ENCODE measurements around the gene SYNE3. TPM values are rescaled to one million over a fixed set of nuclear protein-coding genes. Genes with fewer than 3 reads are reported as not detected.

The SYNE3 gene
- total RNA-seq, 4 donors from 2014 or later, result 4.7 to 7.1 (median 5.1) TPM

- Histone ChIP-seq H3K27me3 (no peaks in the 10 kb centered on the region), H3K27ac (peak overlapping the region in 3 of 4 donors; percentile 69 to 73 (median 72)), H3K4me3 (no peak overlapping the region), H3K36me3 (no peaks in the 10 kb centered on the region), H3K9me3 (no peaks in the 10 kb centered on the region), H3K4me1 (peaks cover 35 to 47% of the 10 kb centered on the region in 2 donors)
- intact Hi-C loops (cut with DNase I; ENCODE audit: low total_unique reads), result loop anchor here (5.0 kb wide), 1 partner anchor 36 kb away; no protein-coding TSS in a partner anchor
- DNase-seq (no peak), ATAC-seq (no peak)
- no peak for TF ChIP-seq POLR2A (IDR thresholded peaks at IDR 0.05)
- no peak for TF ChIP-seq CTCF (IDR thresholded peaks at IDR 0.05 in 4 of 5, conservative IDR thresholded peaks at IDR 0.05 in 1 of 5)
- in situ Hi-C loops (cut with MboI; ENCODE audit: low sequenced_read_pairs in 4 of 4), result no loop called here
Measured at GRCh38 chr14:95518045-95518751, 1.7 kb upstream of the SYNE3 start.

DNA sequence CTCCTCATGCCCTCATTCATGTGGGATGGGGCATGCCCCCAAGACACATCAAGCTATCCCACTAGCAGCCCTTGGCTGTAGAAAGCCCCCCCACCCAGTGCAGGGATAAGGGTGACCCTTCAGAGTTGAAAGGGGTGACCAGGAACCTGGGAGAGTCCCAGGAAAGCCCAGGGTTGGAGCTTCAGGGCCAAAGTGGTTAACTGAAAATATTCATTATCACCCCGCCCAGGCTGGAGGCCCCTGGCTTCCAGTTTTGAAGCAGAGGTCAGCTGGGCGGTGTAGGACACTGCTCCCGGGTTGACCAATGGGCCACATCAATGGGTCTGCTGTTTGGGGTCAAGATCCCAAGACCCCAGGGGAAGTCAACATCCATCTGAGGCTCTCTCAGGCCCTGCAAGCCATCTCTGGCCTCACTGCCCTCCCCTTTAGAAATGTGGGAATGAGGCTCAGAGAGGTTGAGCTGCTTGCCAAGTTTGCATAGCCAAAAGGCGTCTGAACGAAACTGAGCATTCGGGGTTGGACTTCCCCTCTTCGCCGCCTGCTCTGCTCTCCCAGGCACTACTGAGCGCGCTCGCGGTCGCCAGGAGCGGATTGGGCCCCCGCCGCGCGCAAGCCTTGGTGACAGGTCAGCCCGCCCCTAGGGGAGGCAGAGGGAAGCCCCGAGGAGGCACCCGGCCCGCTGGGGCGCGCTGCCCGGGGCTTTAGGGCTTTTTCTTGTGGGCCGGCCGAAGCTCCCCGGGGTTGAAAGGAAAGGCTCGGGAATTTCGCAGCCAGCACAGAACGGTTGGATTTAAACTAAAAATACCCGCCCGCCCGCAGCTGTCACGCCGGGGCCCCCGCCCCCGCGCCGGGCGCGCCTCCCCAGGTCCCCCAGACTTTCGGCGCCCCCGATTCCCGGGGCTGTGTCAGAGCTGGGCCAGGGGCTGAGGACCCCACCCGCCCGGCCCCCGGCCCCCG lies 576 bp downstream of the SYNE3 start:
- in situ Hi-C loops (cut with MboI; ENCODE audit: low sequenced_read_pairs in 4 of 4) (no loop called here), intact Hi-C loops (cut with DNase I; ENCODE audit: low total_unique reads) (loop anchor here (5.0 kb wide), 1 partner anchor 34 kb away; no protein-coding TSS in a partner anchor)
- Histone ChIP-seq H3K9me3 (no peaks in the 10 kb centered on the region), H3K27ac (peak overlapping the region; percentile 69 to 73 (median 72)), H3K4me1 (peaks cover 49 to 53% of the 10 kb centered on the region in 2 donors), H3K36me3 (no peaks in the 10 kb centered on the region), H3K4me3 (peak overlapping the region; percentile 64 to 78 (median 70)), H3K27me3 (no peaks in the 10 kb centered on the region)
- DNase-seq, result peak in 1 of 2 donors; percentile 64
- TF ChIP-seq CTCF (IDR thresholded peaks at IDR 0.05 in 4 of 5, conservative IDR thresholded peaks at IDR 0.05 in 1 of 5) (peak; percentile 30 to 60 (median 43)), POLR2A (IDR thresholded peaks at IDR 0.05) (peak in 1 of 2 donors; percentile 13)
- ATAC-seq, result peak; percentile 49

- no peaks in the 10 kb centered on the region for H3K27me3 ChIP-seq
- in situ Hi-C loops (cut with MboI; ENCODE audit: low sequenced_read_pairs in 4 of 4), result no loop called here
- H3K9me3 ChIP-seq, result no peaks in the 10 kb centered on the region
- peaks cover 54 to 55% of the 10 kb centered on the region in 2 donors for H3K4me1 ChIP-seq
- H3K4me3 ChIP-seq, result peak overlapping the region; percentile 64 to 78 (median 70)
- no peak for ATAC-seq
- H3K36me3 ChIP-seq, result no peaks in the 10 kb centered on the region
- intact Hi-C loops (cut with DNase I; ENCODE audit: low total_unique reads), result loop anchor here (5.0 kb wide), 1 partner anchor 33 kb away; no protein-coding TSS in a partner anchor
- DNase-seq, result peak in 1 of 2 donors; percentile 43
- H3K27ac ChIP-seq, result peak overlapping the region; percentile 69 to 73 (median 72)
- TF ChIP-seq CTCF (IDR thresholded peaks at IDR 0.05 in 4 of 5, conservative IDR thresholded peaks at IDR 0.05 in 1 of 5) (no peak), POLR2A (IDR thresholded peaks at IDR 0.05) (no peak)
Measured at GRCh38 chr14:95515080-95515489, 1.4 kb downstream of the SYNE3 start.

DNA sequence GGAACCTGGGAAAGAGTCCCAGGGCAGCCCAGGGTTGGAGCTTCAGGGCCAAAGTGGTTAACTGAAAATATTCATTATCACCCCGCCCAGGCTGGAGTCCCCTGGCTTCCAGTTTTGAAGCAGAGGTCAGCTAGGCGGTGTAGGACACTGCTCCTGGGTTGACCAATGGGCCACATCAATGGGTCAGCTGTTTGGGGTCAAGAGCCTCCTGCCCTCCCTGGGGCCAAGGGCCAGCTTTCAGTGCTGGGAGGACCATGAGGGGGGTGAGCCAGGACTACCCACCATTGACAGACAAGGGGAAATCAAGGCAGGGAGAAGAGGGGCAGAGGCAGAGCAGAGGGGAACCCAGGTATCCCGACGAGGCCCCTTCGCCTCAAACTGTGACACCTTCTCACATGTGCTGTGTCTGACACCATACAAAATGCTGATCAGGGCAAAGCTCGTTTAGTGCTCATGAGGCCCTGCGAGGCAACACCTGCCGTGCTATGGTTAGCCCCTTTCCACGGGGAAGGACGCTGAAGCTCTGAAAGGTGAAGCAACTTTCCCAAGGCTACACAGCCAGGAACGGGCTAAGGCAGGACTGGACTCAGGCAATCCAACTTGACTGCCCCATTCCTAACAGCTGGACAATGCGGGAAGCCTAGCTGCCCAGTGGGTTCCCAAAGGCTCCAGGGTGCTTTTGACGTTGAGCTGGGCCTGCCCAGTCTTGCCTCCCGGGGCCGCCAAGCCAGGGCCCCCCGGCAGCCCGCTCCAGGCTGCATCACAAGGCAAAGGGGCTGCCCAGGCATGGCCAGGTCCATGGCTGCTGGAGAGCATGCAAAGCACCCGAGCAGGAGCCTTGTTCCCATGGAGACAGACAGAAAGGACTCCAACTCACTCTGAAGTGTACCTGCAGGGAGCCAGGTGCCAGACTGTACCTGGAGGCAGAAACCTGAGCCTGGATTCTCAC lies 2.0 kb downstream of the SYNE3 start:
- no peak for DNase-seq
- H3K9me3 ChIP-seq, result no peaks in the 10 kb centered on the region
- in situ Hi-C loops (cut with MboI; ENCODE audit: low sequenced_read_pairs in 4 of 4), result no loop called here
- intact Hi-C loops (cut with DNase I; ENCODE audit: low total_unique reads), result loop anchor here (5.0 kb wide), 1 partner anchor 32 kb away; no protein-coding TSS in a partner anchor
- H3K36me3 ChIP-seq, result no peaks in the 10 kb centered on the region
- H3K4me3 ChIP-seq, result peak overlapping the region; percentile 24 to 71 (median 67)
- no peak for ATAC-seq
- no peaks in the 10 kb centered on the region for H3K27me3 ChIP-seq
- peak overlapping the region in 2 of 4 donors; percentile 72 to 73 for H3K27ac ChIP-seq
- TF ChIP-seq CTCF (IDR thresholded peaks at IDR 0.05 in 4 of 5, conservative IDR thresholded peaks at IDR 0.05 in 1 of 5) (no peak), POLR2A (IDR thresholded peaks at IDR 0.05) (no peak)
- H3K4me1 ChIP-seq, result peaks cover 54 to 57% of the 10 kb centered on the region in 2 donors

Measured in gastrocnemius medialis (tissue), 4 donors.